HG02678 (cell line): Measurements from ENCODE around the gene KCNK7.
A peak's percentile ranks its signal among the peaks of the same experiment; 100 is the strongest.

Source experiments
- ATAC-seq: cut with Tn5 transposase; IDR thresholded peaks from one replicate; pipeline ENCODE4 v1.9.1; 2021; ENCODE audit warnings: mild to moderate bottlenecking, moderate library complexity; ENCODE audit not compliant: unreplicated experiment

KCNK7 gene

GRCh38 chr11:65558930-65559509 is 36.6 kb downstream of the KCNK7 start:
- ATAC-seq: no peak

GRCh38 chr11:65558002-65558929 is 37.3 kb downstream of the KCNK7 start, which contains the start of gene LTBP3:
LTBP3 (minus strand) TSS chr11:65558359; CDS start chr11:65557959, 400 bp downstream.
- no peak for ATAC-seq

GRCh38 chr11:65557280-65558001 is 38.2 kb downstream of the KCNK7 start:
- no peak for ATAC-seq

- ATAC-seq: no peak
These were observed 38.9 kb downstream of the KCNK7 start for GRCh38 chr11:65556470-65557279.

GRCh38 chr11:65555693-65556231 is 39.8 kb downstream of the KCNK7 start:
- ATAC-seq: no peak

- ATAC-seq: no peak
These were observed 40.7 kb downstream of the KCNK7 start for GRCh38 chr11:65554842-65555430.

- no peak for ATAC-seq
These were observed 41.4 kb downstream of the KCNK7 start for GRCh38 chr11:65554057-65554818.

GRCh38 chr11:65553301-65554001 is 42.1 kb downstream of the KCNK7 start:
- ATAC-seq: no peak

GRCh38 chr11:65552388-65552951 is 43.1 kb downstream of the KCNK7 start:
- ATAC-seq: peak; percentile 9

- peak; percentile 76 for ATAC-seq
These were observed 43.8 kb downstream of the KCNK7 start for GRCh38 chr11:65551572-65552387.

- no peak for ATAC-seq
These were observed 46.5 kb downstream of the KCNK7 start for GRCh38 chr11:65549096-65549495.

GRCh38 chr11:65548395-65548794 is 47.2 kb downstream of the KCNK7 start:
- ATAC-seq: no peak

- ATAC-seq: no peak
These were observed 48.0 kb downstream of the KCNK7 start for GRCh38 chr11:65547446-65548125.

- ATAC-seq: peak; percentile 73
These were observed 49.2 kb downstream of the KCNK7 start for GRCh38 chr11:65546217-65546958.

- no peak for ATAC-seq
These were observed 49.8 kb downstream of the KCNK7 start for GRCh38 chr11:65545853-65546216.
